Activated CD4-positive, CD25-positive, alpha-beta regulatory T cell treated with anti-CD3 and anti-CD28 coated beads, Interleukin-2, amount 50 U/mL, for 16 hours (primary cell): ENCODE results near the gene PEAR1.

Experiments used
- DNase-seq: peaks from one replicate; pipeline ENCODE4 v3.0.0-alpha.2; 2020; ENCODE audit warnings: low read depth, low spot score

The PEAR1 gene

DNA sequence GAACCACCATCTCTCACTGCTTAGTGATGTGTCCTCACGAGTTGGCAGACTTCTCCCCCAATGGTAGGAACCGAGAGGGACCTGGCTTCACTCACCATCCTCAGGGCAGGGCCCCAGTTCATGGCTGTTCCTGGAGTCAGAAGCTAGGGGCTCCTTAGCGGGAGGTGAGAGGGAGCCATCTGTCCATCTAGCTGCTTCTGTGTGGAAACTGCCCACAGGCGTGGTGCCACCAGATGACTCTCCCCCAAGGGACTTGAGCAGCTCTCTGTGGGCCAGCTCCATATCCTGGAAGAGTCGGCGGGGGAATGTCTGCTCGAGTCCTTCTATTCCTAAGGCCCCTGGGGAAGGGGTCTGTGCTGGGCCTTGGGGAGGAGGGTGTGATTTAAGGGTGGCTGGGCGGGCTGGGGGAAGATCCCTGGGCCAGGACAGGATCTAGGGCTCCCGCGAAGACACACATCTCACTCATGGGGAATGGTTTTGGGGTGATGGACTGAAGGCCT lies 43.3 kb downstream of the PEAR1 start:
- no peak for DNase-seq

DNA sequence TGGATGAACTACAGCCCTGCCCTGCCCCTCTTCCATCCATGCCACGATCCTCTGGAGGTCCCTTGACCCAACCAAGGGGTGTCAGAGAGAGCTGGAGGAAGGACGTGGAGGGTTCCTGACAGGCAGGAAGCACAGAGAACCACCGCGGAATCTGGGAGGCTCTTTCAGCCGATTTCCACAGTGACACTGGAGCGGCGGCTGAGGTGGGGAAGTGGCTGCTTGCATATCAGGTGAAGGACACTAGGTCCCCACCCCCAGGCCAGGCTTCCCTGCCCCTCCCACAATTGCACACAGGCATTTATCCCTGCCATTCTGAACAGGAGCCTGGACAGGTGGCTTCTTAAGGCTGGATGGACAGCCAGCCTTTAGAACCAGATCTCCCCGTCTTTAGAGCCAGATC lies 44.4 kb downstream of the PEAR1 start:
- DNase-seq = no peak

DNA sequence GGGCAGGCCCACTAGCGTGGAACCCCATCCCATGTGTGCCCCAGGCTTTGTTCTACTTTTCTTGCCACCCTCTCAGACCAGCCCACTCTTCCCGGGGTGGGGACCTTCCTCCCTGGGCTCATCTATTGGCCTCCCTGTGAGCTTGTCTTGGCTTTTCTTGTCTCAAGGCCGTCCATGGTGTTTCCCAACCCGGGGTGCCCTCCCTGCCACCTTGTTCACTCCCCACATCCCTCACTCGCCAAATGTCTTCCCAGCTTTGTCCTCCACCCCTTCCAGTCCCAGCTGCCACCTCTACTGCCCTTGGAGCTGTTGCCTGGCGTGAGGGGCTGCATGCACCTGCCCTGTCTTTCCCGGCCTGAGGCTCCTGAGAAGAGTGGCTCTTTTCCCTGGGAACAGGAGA lies 45.3 kb downstream of the PEAR1 start:
- DNase-seq = no peak

DNA sequence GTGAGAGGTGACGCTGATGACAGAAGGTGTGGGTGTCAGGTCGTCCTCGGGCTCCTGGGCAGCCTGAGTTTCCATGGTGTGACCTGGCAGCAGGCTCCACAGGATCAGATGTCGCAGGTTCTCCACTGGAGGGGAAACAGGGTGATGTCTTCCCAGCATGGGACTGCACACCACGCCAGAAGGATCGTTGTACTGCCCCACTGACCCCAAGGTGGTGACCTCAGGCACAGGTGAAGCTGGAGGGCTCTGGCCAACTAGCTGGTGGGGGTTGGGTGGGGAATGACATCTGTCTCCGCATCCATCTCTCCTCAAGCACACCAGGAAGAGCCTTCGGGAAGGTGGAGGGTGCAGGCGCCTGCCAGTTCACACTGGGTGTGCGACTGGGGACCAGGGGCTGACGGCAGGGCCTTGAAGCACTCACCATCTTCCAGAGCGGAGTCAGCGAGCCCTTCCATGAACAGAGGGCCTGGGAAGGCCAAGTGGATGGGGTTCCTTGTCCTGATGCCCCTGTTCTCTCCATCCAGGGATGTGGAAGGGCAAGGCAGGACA lies 46.3 kb downstream of the PEAR1 start:
- DNase-seq = no peak

DNA sequence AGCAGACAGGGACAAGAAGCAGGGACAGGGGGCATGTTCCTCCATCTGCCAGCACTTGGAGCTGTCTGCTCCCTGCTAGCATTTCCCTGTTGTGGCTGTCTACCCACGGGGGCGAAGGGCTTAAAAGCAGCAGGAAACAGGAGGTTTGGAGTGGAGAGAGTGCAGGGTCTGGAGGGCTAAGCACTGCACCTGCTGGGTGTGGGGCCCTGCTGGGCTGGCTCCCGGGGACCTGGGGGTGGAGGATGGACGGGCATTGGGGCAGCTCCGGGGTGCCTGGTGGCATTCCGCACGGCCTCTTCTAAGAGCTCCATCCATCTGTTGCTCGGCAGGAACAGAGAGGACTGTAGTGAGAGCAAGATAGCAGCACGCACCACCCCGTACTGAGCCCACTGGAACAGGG lies 48.2 kb downstream of the PEAR1 start:
- no peak for DNase-seq

DNA sequence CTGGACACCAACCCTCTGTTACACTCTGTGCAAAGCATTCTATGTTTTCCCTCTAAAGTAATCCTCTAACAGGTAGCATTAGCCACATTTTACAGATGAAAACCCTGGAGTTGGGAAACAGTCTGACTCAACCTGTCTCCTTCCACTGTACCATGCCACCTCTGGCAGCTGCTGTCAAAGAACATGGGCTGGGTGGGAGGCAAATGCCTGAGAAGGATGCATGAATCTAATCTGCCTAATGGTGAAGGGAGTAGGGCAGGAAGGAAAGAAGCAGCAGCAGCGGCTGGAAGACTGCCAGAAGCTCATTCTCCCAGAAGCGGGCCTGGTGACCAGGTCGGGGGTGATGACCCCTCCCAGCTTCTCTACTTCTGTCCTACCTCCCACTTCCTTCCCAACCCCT lies 48.7 kb downstream of the PEAR1 start:
- DNase-seq = no peak

DNA sequence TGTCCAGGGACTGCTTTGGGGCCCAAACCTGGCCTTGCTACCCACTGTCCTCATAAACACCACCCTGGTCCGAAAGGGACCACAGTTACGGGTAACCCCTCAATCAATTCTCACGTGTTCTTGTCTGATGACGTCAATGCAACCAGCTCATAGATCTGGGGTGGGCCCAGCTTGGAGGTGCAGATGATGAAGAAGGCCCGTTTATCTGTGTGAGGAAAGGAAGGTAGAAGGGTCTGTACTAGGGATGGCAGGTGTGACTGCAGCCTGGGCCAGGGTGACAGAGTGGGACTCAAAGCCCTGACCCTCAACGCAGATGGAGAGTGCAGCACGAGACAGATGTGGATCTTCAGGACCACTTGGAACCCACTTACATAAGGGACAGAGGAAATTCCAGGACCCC lies 49.1 kb downstream of the PEAR1 start:
- DNase-seq = no peak

DNA sequence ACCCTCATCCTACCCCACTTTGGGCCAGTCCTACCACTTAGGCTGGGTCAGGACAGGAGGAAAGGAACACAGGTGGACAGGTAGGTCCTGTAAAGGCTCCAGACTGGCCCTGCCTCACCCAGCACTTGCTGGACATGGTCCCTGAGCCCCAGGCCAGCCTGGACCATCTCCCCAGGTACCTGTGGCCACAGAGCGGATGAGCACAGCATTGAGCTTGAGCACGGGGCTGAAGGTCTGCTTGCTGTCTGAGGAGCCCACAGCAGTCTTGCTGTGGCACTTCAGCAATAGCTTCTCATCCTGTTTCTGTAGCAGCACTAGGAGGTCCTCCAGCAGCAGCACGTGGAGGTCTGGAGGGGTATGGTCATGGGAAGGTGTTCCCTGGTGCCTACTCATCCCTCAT lies 50.2 kb downstream of the PEAR1 start:
- no peak for DNase-seq

DNA sequence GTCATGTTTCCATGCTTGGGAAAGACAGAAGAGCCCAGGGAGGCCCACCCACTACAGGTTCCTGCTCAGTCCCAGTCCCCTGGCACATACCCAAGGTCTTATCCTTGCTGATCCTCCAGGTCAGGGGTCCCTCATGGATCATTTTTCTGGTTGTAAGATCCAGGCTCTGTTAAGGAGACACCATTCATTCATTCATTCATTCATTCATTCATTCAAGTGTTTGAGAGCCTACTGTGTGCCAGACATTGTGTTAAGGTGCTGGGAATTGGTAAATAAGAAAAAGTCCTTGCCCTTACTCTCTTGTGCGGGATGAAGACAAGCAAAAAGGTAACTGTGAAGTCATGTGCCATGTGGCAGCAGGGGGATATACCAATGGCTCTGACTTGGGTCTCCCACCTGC lies 50.8 kb downstream of the PEAR1 start:
- DNase-seq = no peak

DNA sequence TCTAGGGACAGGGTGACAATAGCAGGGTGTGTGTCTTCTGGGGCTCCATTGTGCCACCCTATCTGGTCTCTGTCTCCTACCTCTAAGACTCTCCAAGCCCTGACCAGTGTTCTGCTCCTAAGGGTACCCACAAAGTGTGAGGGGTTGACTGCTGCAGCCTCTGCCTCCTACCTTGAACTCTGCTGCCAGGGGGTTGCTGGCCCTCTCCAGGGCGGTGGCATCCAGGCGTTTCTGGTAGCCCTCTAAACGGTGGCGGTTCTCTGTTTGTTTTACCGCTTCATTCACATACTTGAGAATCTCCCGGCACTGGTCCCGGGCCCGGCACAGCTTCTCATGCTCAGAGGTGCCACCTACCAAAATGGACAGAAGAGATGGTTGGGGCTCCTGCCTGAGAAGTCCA lies 51.3 kb downstream of the PEAR1 start:
- DNase-seq = no peak

DNA sequence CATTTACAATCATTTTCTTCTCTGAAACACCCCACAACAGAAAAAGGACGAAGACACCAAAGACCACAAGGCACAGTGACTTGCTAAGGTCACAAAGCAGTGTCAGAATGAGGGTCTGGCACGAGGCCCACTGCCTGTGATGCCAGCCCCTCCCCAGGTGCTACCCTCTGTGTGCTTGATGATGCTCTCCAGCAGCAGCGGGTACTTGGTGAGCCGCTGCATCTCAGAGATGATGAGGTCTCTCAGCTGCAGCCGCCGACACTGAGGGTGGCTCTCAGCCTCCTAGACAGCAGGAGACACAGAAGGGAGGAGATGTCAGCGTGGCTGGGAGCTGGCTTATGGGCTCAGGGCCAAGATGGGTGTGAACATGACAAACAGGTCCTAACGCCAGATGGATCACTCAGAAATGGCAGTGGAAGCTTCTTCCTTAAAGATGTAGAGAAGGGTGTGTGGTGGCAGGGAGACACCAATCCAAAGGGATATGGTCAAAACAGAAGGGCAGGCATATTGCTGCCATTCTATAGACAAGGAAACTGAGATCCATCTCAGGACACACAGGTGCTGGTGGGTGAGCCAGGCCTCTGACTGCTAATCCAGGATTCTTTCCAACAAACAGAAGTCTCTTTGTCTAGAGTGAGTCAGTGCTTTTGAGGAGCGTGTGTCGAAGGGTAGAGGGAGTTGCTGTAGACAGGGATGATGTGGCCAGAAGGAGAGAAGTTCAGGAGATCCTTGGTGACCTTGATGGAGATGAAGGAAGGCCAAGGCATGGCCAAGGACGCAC lies 52.6 kb downstream of the PEAR1 start:
- no peak for DNase-seq

DNA sequence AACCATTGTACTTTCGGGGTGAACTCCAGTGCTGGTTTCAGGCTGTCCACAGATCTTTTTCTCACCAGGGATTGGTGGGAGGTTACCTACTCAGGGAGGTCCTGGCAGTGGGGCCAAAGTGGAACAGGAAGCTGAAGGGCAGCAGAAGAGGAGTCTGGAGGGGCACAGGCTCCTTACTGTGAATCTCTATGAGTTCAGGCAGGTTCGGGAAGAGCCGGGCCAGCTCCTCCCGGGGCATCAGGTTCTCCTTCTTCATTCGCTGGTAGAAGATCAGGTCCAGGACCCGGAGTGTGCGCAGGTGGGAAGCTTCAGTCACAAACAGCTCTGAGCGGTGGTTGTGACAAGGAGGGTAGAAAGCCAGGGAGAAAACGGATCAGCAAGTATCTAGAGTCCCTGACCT lies 53.6 kb downstream of the PEAR1 start:
- DNase-seq = no peak

DNA sequence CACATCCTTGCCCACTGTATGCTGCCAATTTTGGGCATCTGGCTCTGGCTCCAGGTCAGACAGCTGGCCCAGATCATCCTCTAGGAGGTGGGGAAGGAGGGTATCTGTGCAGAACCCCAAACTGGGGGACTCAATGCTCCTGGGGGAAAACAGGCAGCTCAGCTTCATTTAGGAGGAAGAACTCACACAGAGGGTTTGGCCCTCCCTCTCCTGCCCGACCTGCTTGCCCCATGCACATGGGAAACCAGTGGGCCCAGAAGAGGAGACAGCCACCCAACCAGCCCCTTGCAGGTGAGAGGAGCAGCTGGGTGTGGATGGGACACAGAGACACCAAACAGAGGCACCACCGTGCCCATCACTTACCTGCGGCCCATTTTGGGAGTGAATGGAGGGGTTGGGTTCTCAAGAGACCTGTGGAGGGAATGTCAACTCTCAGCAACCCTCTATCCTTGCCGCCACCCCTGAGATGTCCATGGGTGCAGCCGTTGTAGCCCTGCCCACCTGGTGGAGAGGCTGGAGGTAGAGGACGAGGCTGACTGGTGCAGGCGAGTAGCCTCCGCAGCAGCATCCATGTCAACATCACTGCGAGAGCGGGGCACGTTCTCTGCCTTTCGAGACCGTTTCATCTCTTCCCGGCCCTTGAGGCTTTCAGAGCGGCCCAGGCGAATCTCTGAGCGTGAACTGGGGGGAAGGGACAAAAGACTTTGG lies 54.5 kb downstream of the PEAR1 start:
- DNase-seq = no peak

DNA sequence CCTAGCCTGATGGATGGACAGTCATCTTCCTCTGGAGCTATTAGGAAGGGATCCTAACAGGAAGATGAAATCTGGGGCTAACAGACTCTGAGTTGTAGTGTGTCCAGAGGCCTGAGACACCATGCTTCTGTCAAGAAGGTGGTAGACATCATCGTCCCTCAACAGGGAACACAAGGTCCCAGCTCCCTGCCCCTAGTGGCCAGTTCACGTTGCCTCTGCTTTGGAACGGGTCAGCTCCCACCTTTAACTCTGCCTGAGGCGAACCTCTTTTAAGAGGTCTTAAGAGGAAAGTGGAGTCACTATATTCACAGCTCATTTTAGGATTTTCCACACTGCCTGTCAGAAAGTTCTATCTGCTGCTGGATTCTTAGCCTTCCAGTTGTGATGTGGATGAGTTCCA lies 55.2 kb downstream of the PEAR1 start:
- no peak for DNase-seq

DNA sequence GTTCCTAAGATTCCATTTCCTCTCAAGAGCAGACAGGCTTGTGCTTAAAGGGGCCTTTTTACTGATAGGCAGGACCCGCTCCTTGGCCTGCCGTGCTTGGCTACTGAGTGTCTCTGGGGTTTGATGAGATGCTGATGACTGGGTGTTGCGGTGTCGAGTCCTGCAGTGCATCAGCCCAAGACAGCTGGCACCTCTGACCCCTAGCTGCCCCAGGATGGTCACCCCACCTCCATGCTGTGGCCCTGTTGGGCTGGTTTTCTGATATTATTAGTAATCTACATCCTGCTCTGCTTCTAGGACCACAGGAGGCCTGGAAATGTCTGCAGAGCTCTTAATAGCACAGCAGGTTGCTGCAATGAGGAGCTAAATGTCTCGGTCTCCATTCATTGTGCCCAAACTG lies 55.6 kb downstream of the PEAR1 start:
- no peak for DNase-seq

DNA sequence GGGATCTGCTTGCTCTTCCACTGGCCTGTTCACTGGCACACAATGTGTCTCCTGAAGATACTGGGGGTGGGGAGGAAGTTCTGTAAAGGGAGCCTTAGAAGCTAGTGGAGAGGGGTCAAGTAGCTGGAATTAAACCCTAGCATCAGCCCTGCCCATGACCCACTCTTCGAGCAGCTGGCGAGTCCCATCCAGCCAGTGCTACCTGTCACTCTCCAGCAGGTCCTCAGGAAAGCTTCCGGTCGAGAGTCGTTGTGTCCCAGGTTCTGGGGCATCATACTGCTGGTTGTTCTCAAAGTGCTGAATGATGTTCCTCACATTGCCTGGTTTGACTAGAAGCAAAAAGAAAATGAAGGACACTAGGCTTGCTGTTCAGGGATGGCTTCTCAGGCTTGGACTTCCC lies 57.9 kb downstream of the PEAR1 start:
- DNase-seq = no peak

DNA sequence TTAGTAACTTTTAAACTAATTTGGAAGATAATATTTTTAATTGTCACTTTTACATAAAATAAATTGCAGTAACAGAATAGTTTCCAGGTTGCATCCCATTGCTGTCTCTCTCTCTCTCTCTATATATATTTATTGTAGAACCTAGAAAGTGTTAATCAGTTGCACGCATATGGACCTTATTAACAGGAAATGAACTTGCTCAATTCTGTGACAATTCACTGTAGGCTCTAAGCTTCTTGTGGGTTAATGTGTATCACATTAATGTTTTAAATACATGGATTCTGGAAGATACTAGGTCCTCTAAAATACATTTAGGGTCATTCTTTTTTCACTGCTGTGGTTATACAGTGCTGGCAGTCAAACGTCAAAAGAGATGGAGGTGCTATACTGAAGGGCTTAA lies 60.1 kb downstream of the PEAR1 start:
- no peak for DNase-seq

DNA sequence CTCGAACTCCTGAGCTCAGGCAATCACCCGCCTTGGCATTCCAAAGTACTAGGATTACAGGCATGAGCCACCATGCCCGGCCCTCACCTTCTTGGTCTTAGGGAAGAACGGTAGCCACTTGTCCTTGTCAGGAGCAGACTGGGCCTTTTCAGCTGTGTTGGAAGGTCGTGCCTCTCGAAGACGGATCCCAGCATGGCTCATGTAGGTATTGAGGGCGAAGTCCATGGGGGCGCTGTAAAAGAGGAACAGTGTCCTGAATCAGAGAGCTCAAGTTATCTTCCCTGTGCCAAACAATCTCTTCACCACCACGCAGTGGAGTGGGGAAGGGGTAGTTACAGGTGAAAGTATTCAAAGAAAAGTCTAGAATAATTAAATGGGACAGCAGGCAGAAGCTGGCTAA lies 62.8 kb downstream of the PEAR1 start:
- no peak for DNase-seq

DNA sequence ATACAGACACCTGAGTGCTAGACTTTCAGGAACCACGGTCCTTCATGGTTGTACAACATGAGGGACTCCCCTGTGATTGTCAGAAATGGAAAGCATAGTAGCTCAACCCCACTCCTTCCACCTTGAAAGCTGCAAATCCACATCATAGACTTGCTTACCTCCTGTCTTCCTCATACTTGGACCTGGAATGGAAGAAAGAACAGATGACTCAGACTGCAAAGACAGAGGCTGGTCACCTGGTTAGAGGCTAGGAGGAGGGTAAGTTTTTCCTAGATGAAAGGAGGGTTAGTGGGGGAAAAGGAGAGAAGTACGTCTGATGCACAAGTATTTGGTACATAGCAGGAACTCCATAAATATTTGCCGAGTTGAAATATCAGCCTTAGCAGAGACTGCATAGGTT lies 64.1 kb downstream of the PEAR1 start:
- no peak for DNase-seq

DNA sequence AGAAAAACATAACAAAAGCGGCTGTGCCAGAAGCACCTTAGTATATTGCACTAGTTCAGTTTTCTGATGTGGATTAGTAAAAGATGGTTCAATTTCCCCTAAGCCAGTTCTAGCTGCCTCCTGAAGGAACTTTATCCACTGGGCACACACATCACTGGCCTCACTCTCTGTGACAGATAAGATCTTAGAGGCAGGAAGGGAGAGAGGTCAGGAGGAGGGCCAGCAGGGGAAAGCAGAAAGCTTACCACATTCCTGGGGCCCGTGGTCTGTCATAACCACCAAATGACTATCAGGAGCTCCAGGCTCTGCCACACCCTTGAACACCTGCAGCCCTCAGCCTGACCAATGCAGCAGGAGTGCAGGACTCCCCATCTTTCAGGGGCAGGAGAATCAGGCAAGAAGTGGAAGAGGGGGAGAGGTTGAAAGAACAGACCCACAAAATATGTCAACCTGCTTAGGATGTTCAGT lies 64.8 kb downstream of the PEAR1 start:
- DNase-seq = no peak

DNA sequence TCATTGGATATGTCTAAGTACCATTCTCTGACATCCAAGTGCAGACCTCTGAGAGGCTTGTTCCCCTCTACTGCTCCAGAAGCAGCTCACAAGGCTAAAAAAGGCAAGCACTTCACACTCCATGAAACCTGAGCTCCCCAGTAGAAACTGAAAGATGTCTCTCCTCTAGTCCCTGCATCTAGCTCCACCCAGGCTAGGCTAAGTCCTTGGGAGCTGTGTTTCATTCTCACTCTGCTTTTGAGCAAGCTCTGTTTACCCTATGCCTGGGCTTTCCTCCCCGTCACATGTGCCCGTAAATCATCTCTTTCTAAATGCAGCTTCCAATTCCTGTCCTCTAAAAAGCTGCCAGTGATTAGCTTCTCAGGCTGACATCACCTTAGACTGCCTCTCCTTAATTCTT lies 65.9 kb downstream of the PEAR1 start:
- no peak for DNase-seq

DNA sequence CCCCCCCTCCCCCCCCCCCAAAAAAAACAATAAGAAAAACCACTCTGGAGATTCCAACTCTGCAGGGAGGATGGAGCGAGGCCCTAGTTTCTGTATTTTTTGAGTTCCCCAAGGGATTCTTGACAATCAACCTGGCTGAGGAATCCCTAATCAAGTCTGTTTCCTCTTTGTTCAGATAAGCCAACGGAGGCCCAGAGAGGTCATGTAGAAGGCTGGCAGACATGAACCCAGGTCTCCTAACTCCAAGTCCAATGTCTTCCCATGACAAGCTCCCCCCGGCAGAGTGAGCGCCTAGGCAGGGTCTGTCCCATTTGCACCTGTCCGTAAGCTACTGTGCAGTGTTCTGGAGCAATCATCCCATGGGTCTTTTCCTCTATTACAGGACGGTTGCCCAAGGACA lies 66.4 kb downstream of the PEAR1 start:
- no peak for DNase-seq

DNA sequence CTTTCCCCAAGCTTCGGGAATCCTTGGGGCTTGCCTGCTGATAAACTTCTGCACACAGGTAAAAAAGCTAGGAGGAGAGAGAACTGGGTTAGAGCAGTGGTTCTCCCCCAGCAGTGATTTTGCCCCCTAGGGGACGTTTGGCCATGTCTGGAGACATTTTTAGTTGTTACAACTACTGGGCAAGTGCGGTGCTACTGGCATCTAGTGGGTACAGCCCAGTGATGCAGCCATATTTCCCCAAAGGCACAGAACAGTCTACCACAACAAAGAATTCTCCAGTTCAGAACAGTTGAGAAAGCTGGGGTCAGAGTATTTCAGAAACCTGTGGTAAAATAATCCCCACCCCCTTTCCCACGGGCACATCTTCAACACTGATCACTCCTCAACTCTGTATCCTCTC lies 68.2 kb downstream of the PEAR1 start:
- no peak for DNase-seq
